Hepatocyte (in vitro differentiated cells): ENCODE results near the gene PCOLCE2. TPM values are rescaled to one million over a fixed set of nuclear protein-coding genes. Genes with fewer than 3 reads are reported as not detected.

Experiments used
- DNase-seq: peaks from one replicate; pipeline ENCODE4 v3.0.0-alpha.2; 2016; ENCODE audit warnings: low spot score
- H2AFZ ChIP-seq: fragments of 200-600 bp; sonication (generic); 2 replicates; pipeline ENCODE4 v1.6.0; 2016; ENCODE audit warnings: antibody characterized with exemption, mild to moderate bottlenecking
- H3K27ac ChIP-seq: fragments of 200-600 bp; sonication (generic); 2 replicates; pipeline ENCODE4 v1.5.1; 2016; ENCODE audit warnings: mild to moderate bottlenecking
- H3K27me3 ChIP-seq: fragments of 200-600 bp; sonication (generic); 2 replicates; pipeline ENCODE4 v1.6.1; 2016
- H3K36me3 ChIP-seq: fragments of 200-600 bp; sonication (generic); replicated peaks from 2 replicates; pipeline ENCODE4 v1.5.1; 2016; ENCODE audit warnings: low read depth; ENCODE audit not compliant: insufficient read depth
- H3K4me1 ChIP-seq: fragments of 200-600 bp; sonication (generic); 2 replicates; pipeline ENCODE4 v1.5.1; 2016; ENCODE audit warnings: mild to moderate bottlenecking, moderate library complexity; ENCODE audit not compliant: insufficient read depth
- H3K4me2 ChIP-seq: fragments of 200-600 bp; sonication (generic); 2 replicates; pipeline ENCODE4 v1.6.0; 2016
- H3K4me3 ChIP-seq: fragments of 200-600 bp; sonication (generic); 2 replicates; pipeline ENCODE4 v1.5.1; 2016; ENCODE audit warnings: mild to moderate bottlenecking
- H3K79me2 ChIP-seq: fragments of 200-600 bp; sonication (generic); 2 replicates; pipeline ENCODE4 v1.6.0; 2017; ENCODE audit warnings: mild to moderate bottlenecking
- H3K9me2 ChIP-seq: fragments of 200-600 bp; sonication (generic); replicated peaks from 2 replicates; pipeline ENCODE4 v1.6.0; 2017; ENCODE audit warnings: mild to moderate bottlenecking; ENCODE audit not compliant: insufficient read depth
- H3K9me3 ChIP-seq: fragments of 200-600 bp; sonication (generic); 2 replicates; pipeline ENCODE4 v1.5.1; 2016; ENCODE audit warnings: low read depth, mild to moderate bottlenecking
- H4K20me1 ChIP-seq: fragments of 200-600 bp; sonication (generic); 2 replicates; pipeline ENCODE4 v1.6.0; 2016; ENCODE audit warnings: mild to moderate bottlenecking; ENCODE audit not compliant: insufficient read depth, poor library complexity, severe bottlenecking
- CTCF ChIP-seq: fragments of 200-600 bp; sonication (generic); IDR thresholded peaks from 2 replicates; pipeline ENCODE4 v1.5.1; 2016; ENCODE audit warnings: antibody characterized with exemption, mild to moderate bottlenecking; ENCODE audit not compliant: poor library complexity
- EZH2 ChIP-seq: fragments of 200-600 bp; sonication (generic); IDR thresholded peaks from 2 replicates; pipeline ENCODE4 v1.6.1; 2016; ENCODE audit warnings: antibody characterized with exemption, mild to moderate bottlenecking, borderline replicate concordance
- EZH2phosphoT487 ChIP-seq: fragments of 200-600 bp; sonication (generic); IDR thresholded peaks from one replicate; pipeline ENCODE4 v1.6.1; 2018; ENCODE audit warnings: antibody characterized with exemption, mild to moderate bottlenecking, low read depth, moderate library complexity; ENCODE audit not compliant: unreplicated experiment, severe bottlenecking
- WGBS: methylation state at CpG from one replicate; pipeline ENCODE4 v1.1.6; 2016; ENCODE audit warnings: low lambda C conversion rate; ENCODE audit errors: missing lambda C conversion rate; 5-methylcytosine and 5-hydroxymethylcytosine counted together
- polyA plus RNA-seq: library from polyadenylated mRNA; unstranded; fragments of >200 nt; fragmentation: Nextera tagmentation; extraction: Ambion mirVana; gene quantifications from 2 replicates; pipeline ENCODE4 v1.2.1, GENCODE V29; 2016
- total RNA-seq: library from RNA; depleted of rRNA; stranded (reverse); fragments of >200 nt; gene quantifications from 2 replicates; pipeline ENCODE4 v1.2.3, GENCODE V29; 2014

The PCOLCE2 gene
- total and polyA plus RNA-seq, 2 experiments from 2014 or later = 9.2 to 10.8 TPM

DNA sequence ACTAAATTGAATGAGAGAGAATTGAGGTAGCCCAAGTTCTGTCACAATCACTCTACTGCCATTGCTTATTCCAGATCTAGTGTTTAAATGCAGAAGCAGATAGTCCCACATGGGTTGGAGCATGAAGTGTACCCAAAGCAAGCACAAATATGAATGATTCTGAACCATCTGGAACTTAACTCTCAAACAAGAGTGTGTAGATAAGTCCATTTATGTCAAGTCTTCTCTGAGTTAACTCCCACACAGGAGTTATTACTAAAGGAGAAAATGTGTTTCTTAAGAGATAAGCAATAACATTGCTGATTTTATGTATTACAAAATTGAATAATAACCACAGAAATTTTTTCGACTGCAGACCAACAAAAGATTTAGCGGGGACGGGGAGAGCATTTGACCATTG is 41.0 kb upstream of the PCOLCE2 start:
- Histone ChIP-seq H3K27me3 (no peaks in the 10 kb centered on the region), H2AFZ (no peak overlapping the region), H3K36me3 (no peaks in the 10 kb centered on the region), H3K4me1 (no peaks in the 10 kb centered on the region), H3K27ac (no peak overlapping the region), H3K4me2 (no peak overlapping the region), H3K9me3 (no peaks in the 10 kb centered on the region), H3K4me3 (no peak overlapping the region), H3K79me2 (no peaks in the 10 kb centered on the region), H4K20me1 (no peaks in the 10 kb centered on the region), H3K9me2 (no peaks in the 10 kb centered on the region)
- DNase-seq = no peak
- TF ChIP-seq EZH2 = no peak
- no peak for TF ChIP-seq EZH2phosphoT487
- no peak for TF ChIP-seq CTCF
- WGBS = 81% methylated on average over 3 of the region's 3 CpGs

DNA sequence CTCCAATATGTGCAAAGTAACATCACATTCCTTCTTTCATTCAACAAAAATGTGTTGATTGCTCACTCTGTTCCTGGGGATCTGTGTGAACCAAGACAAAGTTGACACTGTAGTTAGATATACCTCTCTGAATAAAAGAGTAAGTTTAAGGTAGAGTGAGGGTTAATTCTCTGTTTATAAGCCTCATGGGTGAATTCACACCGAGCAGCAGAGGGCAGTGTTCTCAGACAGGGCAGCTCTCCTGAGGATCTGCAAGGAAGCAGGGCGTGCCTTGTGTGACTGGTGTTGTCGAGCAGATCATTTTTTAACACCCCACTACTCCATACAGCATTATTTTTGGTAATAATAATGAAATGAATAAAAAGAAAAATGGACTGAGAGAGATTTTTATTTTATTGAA is 40.2 kb upstream of the PCOLCE2 start:
- 45% methylated on average over 3 of the region's 3 CpGs for WGBS
- Histone ChIP-seq H3K27me3 (no peaks in the 10 kb centered on the region), H3K36me3 (no peaks in the 10 kb centered on the region), H3K4me2 (no peak overlapping the region), H3K9me3 (no peaks in the 10 kb centered on the region), H3K4me1 (no peaks in the 10 kb centered on the region), H2AFZ (no peak overlapping the region), H3K79me2 (no peaks in the 10 kb centered on the region), H3K9me2 (no peaks in the 10 kb centered on the region), H4K20me1 (no peaks in the 10 kb centered on the region), H3K4me3 (no peak overlapping the region), H3K27ac (no peak overlapping the region)
- no peak for TF ChIP-seq EZH2phosphoT487
- peak; percentile 23 for TF ChIP-seq CTCF
- DNase-seq = no peak

GRCh38 chr3:142926368-142926944 is 37.6 kb upstream of the PCOLCE2 start:
- Histone ChIP-seq H2AFZ (no peak overlapping the region), H3K9me2 (no peaks in the 10 kb centered on the region), H3K36me3 (no peaks in the 10 kb centered on the region), H3K79me2 (no peaks in the 10 kb centered on the region), H3K27ac (no peak overlapping the region), H3K4me3 (no peak overlapping the region), H3K27me3 (no peaks in the 10 kb centered on the region), H4K20me1 (no peaks in the 10 kb centered on the region), H3K9me3 (no peaks in the 10 kb centered on the region), H3K4me1 (no peaks in the 10 kb centered on the region), H3K4me2 (no peak overlapping the region)
- DNase-seq = no peak
- no peak for TF ChIP-seq CTCF
- WGBS = 94% methylated on average over 3 of the region's 3 CpGs

DNA sequence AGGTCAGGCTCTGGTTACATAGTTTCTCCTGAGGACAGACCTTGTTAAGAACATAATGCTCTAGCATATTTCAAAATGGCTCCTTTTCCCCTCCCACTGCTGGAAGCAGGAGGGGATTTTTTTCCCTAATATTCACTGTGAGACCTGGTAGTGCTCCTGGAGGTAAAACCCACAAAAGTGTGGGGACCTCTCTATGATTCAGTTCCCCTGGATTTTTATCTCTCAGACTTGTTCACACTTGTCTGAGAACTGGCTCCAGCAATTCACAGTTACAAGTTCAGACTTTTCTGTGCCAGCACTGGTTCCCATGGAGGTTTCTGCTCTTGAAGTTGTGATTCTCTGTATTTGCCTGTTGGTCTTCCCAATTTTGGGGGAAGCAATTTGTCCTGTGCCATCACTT is 36.3 kb upstream of the PCOLCE2 start:
- no peaks in the 10 kb centered on the region for H4K20me1 ChIP-seq
- DNase-seq = no peak
- H3K4me1 ChIP-seq = no peaks in the 10 kb centered on the region
- no peak overlapping the region for H3K4me2 ChIP-seq
- H3K9me2 ChIP-seq = no peaks in the 10 kb centered on the region
- no peaks in the 10 kb centered on the region for H3K79me2 ChIP-seq
- H3K27ac ChIP-seq = no peak overlapping the region
- H2AFZ ChIP-seq = no peak overlapping the region
- no peak overlapping the region for H3K4me3 ChIP-seq
- no peak for TF ChIP-seq EZH2phosphoT487
- no peak for TF ChIP-seq CTCF
- TF ChIP-seq EZH2 = no peak
- no peaks in the 10 kb centered on the region for H3K9me3 ChIP-seq
- no peaks in the 10 kb centered on the region for H3K36me3 ChIP-seq
- no peaks in the 10 kb centered on the region for H3K27me3 ChIP-seq
